ENCODE data around the gene ITPR1. TPM values are rescaled to one million over a fixed set of nuclear protein-coding genes. Genes with fewer than 3 reads are reported as not detected.
A peak's percentile ranks its signal among the peaks of the same experiment; 100 is the strongest.

The ITPR1 gene
- total RNA-seq, 4 donors from 2014 or later, result 184 to 305 (median 218) TPM

- TF ChIP-seq POLR2A (IDR thresholded peaks at IDR 0.05) (no peak), CTCF (IDR thresholded peaks at IDR 0.05) (no peak), POLR2AphosphoS5 (IDR thresholded peaks at IDR 0.05) (no peak), EP300 (IDR thresholded peaks at IDR 0.05) (no peak)
- Histone ChIP-seq H3K36me3 (no peaks in the 10 kb centered on the region), H3K4me3 (no peak overlapping the region), H3K4me1 (peaks cover 20 to 77% (median 23%) of the 10 kb centered on the region in 3 donors), H3K27ac (peak overlapping the region; percentile 78 to 84 (median 82)), H3K9me3 (no peaks in the 10 kb centered on the region), H3K27me3 (no peaks in the 10 kb centered on the region)
- 66 to 79% methylated on average over 6 to 9 of the region's 12 CpGs for WGBS, 2 donors (ENCODE audit: low coverage in 1 of 2)
- no peak for ATAC-seq
Measured at GRCh38 chr3:4581920-4582611, 88.9 kb downstream of the ITPR1 start.

DNA sequence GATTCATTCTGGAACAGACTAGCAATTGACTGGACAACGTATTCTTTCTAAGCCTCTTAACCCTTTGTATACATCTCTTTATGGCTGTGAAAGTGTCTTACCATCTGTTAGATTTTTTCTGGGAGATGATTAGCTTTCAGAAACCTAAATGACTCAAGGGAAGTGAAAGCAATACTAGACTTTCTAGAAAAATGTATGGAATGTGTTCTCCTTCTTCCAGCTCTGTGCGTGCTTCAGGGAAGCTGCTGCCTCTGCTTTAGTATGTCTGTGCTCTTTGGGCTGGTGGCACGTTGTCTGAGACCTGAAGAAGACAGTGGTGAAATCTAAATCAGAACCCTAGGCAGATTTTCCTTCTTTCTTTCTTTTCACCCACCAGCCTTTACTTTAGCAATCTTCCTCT is 89.5 kb downstream of the ITPR1 start:
- Histone ChIP-seq H3K27ac (peak overlapping the region; percentile 78 to 84 (median 82)), H3K27me3 (no peaks in the 10 kb centered on the region), H3K9me3 (no peaks in the 10 kb centered on the region), H3K4me1 (peaks cover 20 to 79% (median 23%) of the 10 kb centered on the region in 3 donors), H3K36me3 (no peaks in the 10 kb centered on the region), H3K4me3 (no peak overlapping the region)
- no peak for ATAC-seq
- no peak for TF ChIP-seq POLR2A (IDR thresholded peaks at IDR 0.05)
- no peak for TF ChIP-seq EP300 (IDR thresholded peaks at IDR 0.05)
- TF ChIP-seq POLR2AphosphoS5 (IDR thresholded peaks at IDR 0.05), result peak; percentile 43
- TF ChIP-seq CTCF (IDR thresholded peaks at IDR 0.05), result no peak
- WGBS, 2 donors (ENCODE audit: low coverage in 1 of 2), result 17 to 25% methylated on average over 3 of the region's 3 CpGs

GRCh38 chr3:4583416-4583815 is 90.3 kb downstream of the ITPR1 start:
- H3K4me3 ChIP-seq, result peak overlapping the region in 1 of 2 donors; percentile 19
- WGBS, 2 donors (ENCODE audit: low coverage in 1 of 2), result 5 to 10% methylated on average over 3 to 6 of the region's 6 CpGs
- H3K36me3 ChIP-seq, result no peaks in the 10 kb centered on the region
- no peaks in the 10 kb centered on the region for H3K9me3 ChIP-seq
- H3K27ac ChIP-seq, result peak overlapping the region; percentile 78 to 84 (median 82)
- H3K27me3 ChIP-seq, result no peaks in the 10 kb centered on the region
- TF ChIP-seq CTCF (IDR thresholded peaks at IDR 0.05), result no peak
- no peak for TF ChIP-seq EP300 (IDR thresholded peaks at IDR 0.05)
- TF ChIP-seq POLR2AphosphoS5 (IDR thresholded peaks at IDR 0.05), result peak; percentile 54
- peaks cover 20 to 80% (median 31%) of the 10 kb centered on the region in 3 donors for H3K4me1 ChIP-seq
- ATAC-seq, result peak; percentile 60

DNA sequence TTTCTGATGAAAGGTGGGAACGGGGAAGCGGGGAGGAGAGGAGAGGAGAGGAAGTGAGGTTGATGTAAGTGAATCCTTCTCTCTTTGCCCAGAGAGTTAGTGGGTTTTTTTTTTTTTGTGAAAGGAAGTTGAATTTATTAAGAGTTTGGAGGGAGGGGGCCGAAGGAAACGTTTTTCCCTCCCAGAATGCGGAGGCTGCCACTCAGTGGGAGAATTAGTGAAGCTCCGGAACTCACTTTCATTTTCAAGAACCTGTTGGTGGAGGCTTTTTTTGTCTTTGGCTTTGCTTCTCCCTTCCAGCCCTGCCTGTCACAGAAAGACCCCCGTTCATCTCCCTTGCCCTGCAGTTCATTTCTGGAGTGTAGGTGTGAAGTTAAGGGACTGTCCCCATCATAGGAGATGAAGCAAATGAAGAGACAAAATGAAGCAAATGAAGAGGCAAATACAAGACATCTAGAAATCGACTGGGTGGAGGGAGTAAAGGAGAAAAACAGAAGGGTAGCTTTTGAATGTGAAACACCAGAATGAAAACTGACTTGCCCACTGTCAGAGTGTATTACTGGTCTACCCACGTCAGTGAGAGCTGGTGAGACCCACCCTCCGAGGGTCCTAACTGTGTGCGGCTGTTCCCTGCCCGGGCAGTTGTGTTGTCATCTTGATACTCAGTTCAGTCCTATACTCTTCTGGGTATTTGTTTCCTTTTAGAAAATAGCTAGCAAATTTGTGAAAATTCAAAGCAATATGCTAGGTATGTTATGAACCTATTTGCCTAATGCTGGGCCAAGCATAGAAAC is 91.5 kb downstream of the ITPR1 start:
- 14 to 26% methylated on average over 7 to 10 of the region's 12 CpGs for WGBS, 2 donors (ENCODE audit: low coverage in 1 of 2)
- H3K4me3 ChIP-seq, result peak overlapping the region; percentile 25 to 35
- ATAC-seq, result no peak
- peak in 3 of 4 experiments; percentile 13 to 60 (median 25) for TF ChIP-seq CTCF (IDR thresholded peaks at IDR 0.05)
- no peak for TF ChIP-seq POLR2A (IDR thresholded peaks at IDR 0.05)
- TF ChIP-seq EP300 (IDR thresholded peaks at IDR 0.05), result no peak
- TF ChIP-seq POLR2AphosphoS5 (IDR thresholded peaks at IDR 0.05), result no peak
- H3K27me3 ChIP-seq, result no peaks in the 10 kb centered on the region
- no peaks in the 10 kb centered on the region for H3K9me3 ChIP-seq
- peaks cover 20 to 92% (median 41%) of the 10 kb centered on the region in 3 donors for H3K4me1 ChIP-seq
- H3K27ac ChIP-seq, result peak overlapping the region; percentile 78 to 84 (median 82)
- no peaks in the 10 kb centered on the region for H3K36me3 ChIP-seq

Data from gastroesophageal sphincter (tissue), 4 donors.